Measurements from ENCODE around the gene HSD11B1L.
A peak's percentile ranks its signal among the peaks of the same experiment; 100 is the strongest.

HSD11B1L gene

DNA sequence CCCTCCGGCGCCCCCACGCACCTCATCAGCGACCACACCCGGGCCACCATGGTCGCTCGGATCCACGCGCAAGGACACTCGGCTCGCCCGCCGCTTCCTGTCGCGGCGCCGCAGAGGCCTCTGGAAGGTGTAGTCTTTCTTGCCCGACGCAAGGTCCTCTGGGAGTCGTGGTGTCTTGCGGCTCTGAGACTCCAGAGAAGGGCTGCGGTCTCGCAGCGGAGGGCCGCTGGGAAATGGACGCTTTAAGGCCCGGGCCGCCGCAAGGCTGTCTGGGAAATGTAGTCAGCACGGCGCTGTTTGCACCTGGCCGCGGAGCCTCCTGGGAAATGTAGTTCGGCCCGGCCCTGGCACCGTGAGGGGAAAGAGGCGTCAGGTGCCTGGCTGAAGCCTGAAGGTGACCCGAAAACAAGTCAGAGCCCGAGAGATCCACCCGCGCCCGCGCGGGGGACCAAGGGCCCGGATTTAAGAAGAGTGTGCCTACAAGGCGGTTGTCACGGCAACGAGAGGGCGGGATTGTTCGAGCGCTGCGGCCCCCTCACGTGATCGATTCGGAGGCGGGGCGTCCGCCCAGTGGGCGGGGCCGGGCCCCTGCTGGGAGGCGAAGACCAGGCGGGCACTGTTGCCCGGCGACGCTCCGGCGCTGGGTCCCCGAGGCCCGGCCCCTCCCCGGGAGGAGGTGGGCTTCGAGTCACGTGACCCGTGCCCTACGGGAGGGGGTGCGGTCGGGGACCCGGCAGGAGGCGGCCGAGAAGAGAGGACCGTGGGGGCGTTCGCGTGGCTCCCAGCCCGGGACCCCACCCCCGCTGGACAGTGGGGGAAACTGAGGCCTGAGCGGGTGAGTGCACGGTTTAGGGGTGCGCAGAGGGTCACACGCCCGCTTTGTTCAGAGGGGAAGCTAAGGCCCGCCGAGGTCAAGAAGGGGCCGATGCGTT is at the start of gene HSD11B1L, which contains the start of gene MICOS13:
HSD11B1L (plus strand) TSS at position 591 of the 932 bp plus-strand sequence. CDS start 3,806 bp downstream, outside the sequence.
MICOS13 (minus strand) TSS at position 80 of the 932 bp plus-strand sequence; CDS start at position 50, 30 bp downstream.
- DNase-seq (ENCODE audit: low read depth in 2 of 2): peak; percentile 96 to 97

GRCh38 chr19:5631567-5632240 is 49.1 kb upstream of the HSD11B1L start:
- DNase-seq (ENCODE audit: low read depth in 2 of 2): no peak

DNA sequence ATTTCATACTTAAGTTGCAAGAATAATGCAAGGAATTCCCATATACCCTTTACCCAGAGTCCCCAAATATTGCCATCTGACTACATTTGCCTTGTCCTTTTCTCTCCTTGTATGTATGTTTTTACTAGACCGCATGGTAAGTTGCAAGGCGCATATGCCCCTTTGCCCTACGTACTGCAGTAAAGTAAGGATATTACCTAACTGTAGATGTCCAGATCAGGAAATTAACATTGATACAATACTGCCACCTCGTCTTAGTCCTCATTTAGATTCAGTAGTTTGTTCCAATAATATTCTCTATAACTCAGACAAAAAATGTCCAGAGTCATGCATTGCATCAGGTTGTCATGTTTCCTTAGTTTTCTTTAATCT is 48.6 kb upstream of the HSD11B1L start:
- no peak for DNase-seq (ENCODE audit: low read depth in 2 of 2)

DNA sequence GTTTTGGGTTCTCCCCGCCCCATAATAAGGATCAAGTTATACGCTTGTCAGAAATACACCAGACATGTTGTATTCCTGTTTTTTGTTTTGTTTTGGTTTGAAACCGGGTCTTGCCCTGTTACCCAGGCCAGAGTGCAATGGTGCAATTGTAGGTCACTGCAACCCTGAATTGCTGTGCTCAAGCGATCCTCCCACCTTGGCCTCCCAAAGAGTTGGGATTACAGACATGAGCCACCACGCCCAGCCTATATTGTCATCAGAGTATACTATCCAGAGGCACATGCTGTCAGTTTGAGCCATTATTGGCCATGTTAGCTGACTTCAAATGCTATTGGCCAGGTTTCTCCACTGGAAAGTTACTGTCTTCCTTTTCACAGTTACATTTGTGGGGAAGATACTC is 48.2 kb upstream of the HSD11B1L start:
- DNase-seq (ENCODE audit: low read depth in 2 of 2): no peak

DNA sequence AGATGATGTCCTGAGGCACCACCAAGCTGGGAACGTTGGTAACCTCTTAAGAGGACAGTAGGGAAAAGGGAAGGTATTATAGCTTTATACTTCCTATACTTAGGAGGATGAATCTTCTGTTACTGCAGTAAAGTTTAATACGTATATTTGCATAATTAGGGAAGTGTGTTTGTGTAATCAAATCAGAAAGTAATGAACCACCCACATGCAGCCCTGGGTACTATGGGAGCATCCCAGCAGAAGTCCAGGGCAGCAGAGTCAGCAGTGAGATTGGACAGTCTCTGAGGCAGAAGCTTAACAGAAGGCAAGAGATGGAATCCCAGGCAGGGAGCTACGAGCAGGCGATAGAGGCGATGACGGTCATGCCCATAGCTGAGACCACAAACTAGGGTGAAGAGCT is 45.4 kb upstream of the HSD11B1L start:
- no peak for DNase-seq (ENCODE audit: low read depth in 2 of 2)

GRCh38 chr19:5637971-5638370 is 42.9 kb upstream of the HSD11B1L start:
- DNase-seq (ENCODE audit: low read depth in 2 of 2): no peak

- no peak for DNase-seq (ENCODE audit: low read depth in 2 of 2)
Observed at GRCh38 chr19:5641171-5641570, 39.7 kb upstream of the HSD11B1L start.

GRCh38 chr19:5642204-5642603 is 38.6 kb upstream of the HSD11B1L start:
- DNase-seq (ENCODE audit: low read depth in 2 of 2): no peak

- DNase-seq (ENCODE audit: low read depth in 2 of 2): no peak
Observed at GRCh38 chr19:5643060-5643459, 37.8 kb upstream of the HSD11B1L start.

GRCh38 chr19:5644037-5644436 is 36.8 kb upstream of the HSD11B1L start:
- no peak for DNase-seq (ENCODE audit: low read depth in 2 of 2)

DNA sequence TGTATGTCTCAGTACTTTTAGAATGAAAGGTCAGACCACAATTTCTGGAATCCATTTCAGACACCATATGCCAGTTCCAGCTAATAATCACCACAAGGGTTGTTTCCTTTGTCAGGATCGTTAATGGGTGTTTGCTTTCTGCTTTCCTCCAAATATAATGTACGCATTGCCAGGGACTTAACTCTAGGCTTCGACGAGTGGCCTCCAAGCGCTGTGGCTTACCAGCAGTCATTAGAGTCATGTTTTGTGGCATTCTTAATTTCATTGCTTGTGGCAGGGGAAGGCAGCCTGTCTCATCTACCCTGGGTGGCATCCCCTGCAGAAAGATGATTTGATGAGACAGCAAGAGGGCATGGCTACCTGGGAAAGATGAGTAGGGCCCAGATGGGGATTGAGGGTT is 35.4 kb upstream of the HSD11B1L start:
- DNase-seq (ENCODE audit: low read depth in 2 of 2): no peak

DNA sequence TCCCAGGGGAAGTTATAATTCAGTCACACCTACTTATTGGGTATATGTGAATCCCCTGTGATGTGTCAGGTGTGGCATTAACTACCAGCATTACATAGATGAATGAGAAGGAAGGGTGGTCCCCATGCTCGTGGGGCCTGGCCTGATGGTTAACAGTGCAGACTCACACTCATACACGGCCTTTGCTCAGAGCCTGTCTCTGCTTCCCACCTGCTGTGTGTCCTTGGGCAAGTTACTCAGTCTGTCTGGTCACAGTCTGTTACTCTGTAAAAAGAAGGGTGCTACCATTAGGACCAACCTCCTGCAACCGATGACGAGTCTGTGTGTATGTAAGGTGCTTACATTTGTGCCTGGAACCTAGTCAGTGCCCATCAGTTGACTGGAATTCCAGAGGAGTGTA is 34.1 kb upstream of the HSD11B1L start:
- DNase-seq (ENCODE audit: low read depth in 2 of 2): no peak

GRCh38 chr19:5648464-5648863 is 32.4 kb upstream of the HSD11B1L start:
- DNase-seq (ENCODE audit: low read depth in 2 of 2): no peak

DNA sequence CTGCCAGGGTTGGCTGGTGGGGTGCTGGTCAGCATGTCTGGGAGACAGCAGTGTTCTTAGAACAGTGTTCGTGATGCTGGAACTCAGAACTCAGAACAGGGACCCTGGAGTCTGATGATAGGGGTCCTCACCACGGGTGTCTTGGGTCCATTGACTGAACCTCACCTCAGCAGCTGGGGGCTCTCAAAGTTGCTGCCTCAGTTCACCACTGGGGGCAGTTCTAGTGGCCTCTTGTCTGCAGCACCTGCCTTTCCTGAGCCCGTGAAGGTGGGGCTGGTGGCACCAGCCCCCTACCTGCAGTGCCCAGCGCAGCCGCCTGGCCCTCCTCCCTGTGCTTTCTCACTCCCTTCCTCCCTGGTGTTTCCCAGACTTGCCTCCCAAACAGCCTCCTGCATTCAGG is 29.5 kb upstream of the HSD11B1L start:
- DNase-seq (ENCODE audit: low read depth in 2 of 2): no peak

- DNase-seq (ENCODE audit: low read depth in 2 of 2): no peak
Observed at GRCh38 chr19:5652261-5652660, 28.6 kb upstream of the HSD11B1L start.

DNA sequence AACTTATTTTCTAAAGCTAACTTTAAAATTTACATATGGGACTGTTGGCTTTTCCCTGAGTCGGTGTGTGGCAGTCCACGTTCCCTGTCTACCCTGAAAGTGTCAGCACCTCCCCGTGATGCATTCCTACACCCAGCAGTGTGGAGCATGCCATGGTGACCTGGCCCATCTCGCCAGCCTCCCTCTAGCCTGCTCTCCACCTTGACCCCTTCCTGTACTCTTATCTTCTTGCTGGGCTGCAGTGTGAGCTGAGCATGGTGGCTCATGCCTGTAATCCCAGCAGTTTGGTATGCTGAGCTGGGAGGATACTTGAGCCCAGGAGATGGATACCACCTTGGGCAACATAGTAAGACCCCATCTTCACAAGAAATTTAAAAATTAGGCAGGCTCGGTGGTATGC is 25.9 kb upstream of the HSD11B1L start:
- DNase-seq (ENCODE audit: low read depth in 2 of 2): no peak

GRCh38 chr19:5655412-5655811 is 25.4 kb upstream of the HSD11B1L start:
- DNase-seq (ENCODE audit: low read depth in 2 of 2): no peak

GRCh38 chr19:5661483-5661882 is 19.3 kb upstream of the HSD11B1L start:
- DNase-seq (ENCODE audit: low read depth in 2 of 2): no peak

DNA sequence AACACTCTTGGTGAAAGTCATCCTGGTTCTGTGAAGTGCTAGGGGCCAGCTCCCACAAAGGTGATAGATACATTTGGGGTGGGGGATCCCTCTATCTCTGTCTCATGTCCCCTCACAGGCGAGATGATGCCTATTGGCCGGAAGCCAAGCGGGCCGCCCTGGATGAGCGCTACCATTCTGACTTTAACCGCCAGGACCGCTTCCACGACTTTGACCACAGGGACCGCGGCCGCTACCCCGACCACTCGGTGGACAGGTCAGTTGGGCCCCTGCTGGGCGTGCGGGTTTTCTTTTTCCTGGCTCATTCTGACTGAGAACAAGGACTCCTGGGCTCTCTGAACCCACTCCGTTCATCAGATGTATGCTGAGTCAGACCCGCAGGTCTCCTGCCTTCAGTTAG is 16.9 kb upstream of the HSD11B1L start:
- no peak for DNase-seq (ENCODE audit: low read depth in 2 of 2)

DNA sequence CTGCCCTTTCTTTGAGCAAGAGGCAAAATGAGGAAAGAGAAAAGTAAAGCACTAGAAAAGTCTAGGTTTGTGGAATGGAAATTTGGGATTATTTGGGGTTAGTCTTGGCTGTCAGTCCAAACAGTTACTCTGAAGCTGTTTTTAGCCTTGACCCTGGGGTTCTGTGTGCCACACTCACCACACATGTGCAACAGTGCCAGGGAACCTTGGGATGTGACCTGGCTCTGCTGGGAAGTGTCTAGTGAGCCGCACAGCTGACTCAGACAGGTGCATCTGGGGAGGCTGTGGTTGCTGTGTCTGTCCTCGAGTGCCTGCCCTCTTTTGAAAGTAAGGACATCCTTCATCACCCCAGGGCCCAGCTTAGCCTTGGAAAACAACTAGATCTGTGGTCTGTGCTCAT is 16.3 kb upstream of the HSD11B1L start:
- no peak for DNase-seq (ENCODE audit: low read depth in 2 of 2)

DNA sequence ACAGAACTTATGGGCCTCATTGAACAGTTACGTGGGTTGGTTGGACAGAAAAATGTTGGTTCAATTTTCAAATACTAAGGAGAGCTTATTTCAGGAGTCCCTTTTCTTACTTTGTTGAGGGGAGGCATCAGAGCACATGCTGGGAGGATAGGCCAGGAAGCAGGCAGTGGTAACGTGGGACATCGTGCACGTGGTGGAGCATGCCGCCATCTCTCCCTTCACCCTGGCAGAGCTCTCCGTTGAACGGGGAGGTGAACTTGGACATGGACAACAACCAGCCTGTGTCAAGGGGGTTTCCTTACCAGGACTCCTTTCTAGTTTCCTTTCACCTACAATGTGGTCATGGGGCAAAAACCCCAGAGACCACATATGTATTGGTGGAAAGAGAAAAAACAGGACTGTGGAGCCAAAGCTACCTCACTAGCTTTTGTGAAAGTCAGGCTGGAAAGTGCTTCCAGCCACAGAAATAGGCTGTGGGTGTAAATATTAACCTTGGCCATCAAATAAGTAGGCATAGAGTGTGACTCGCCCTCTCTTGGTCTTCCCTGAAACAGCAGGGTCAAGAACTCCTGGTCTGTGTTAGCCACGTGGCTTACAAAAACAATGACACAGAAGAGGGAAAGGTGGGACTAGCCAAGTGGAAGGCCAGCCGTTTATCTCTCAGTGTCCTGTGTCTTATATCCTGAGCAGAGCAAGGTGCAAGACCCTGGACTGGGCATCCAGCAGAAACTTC is 14.9 kb upstream of the HSD11B1L start:
- no peak for DNase-seq (ENCODE audit: low read depth in 2 of 2)

DNA sequence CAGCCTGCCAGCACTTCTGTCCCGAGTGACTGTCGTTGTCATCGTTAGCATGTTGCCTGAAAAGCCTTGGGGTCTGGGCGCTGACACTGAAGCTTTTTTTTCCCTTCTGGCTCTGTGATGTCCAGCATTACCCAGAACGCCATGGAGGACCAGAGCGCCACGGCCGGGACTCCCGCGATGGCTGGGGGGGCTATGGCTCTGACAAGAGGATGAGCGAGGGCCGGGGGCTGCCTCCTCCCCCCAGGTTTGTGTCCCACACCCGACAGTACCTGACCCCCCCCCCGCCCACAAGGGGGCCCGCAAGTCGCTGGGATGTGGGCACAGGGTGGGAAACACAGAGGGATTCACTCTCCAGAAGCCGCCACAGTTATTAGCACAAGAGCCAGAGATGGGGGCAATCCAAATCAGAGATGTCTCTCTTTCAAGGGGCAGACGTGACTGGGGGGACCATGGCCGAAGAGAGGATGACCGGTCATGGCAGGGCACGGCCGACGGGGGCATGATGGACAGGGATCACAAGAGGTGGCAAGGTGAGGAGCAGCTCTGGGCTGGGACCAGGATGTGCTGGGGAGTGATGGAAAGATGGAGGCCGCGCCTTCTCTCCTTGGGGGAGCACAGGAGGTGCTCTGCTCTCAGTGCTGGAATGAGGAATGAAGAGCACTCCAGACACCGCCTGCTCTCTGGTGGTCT is 13.8 kb upstream of the HSD11B1L start:
- DNase-seq (ENCODE audit: low read depth in 2 of 2): no peak
